GM12878 (cell line): Measurements from ENCODE around the gene CRYL1. TPM values are rescaled to one million over a fixed set of nuclear protein-coding genes. Genes with fewer than 3 reads are reported as not detected.

ENCODE experiments used
- BCL11A ChIP-seq: IDR thresholded peaks from 2 replicates; pipeline ENCODE4 v1.6.1; 2011; ENCODE audit warnings: low read depth, low read length
- BHLHE40 ChIP-seq, 2 experiments: fragments of 450-650 bp in 1 of 2; IDR thresholded peaks; 2 replicates each; pipeline ENCODE4 v1.6.1; 2011 to 2017; ENCODE audit warnings: low read depth in 2 of 2, borderline replicate concordance in 1 of 2, improper control_type of control experiment in 1 of 2, low read length in 1 of 2, mild to moderate bottlenecking in 1 of 2
- CBFB ChIP-seq: IDR thresholded peaks from 2 replicates; pipeline ENCODE4 v1.6.1; 2016; ENCODE audit warnings: antibody characterized with exemption, low read depth
- CHD2 ChIP-seq: IDR thresholded peaks from 2 replicates; pipeline ENCODE4 v1.6.1; 2011; ENCODE audit warnings: low read depth, low read length, improper control_type of control experiment, borderline replicate concordance
- EP300 ChIP-seq, 2 experiments: fragments of 150-350 bp in 1 of 2; IDR thresholded peaks; 2 replicates each; pipeline ENCODE4 v1.6.1; 2011 to 2012; ENCODE audit warnings: low read depth in 2 of 2, low read length in 2 of 2, borderline replicate concordance in 1 of 2, improper control_type of control experiment in 1 of 2, inconsistent platforms in 1 of 2; ENCODE audit not compliant: control insufficient read depth in 1 of 2
- HDAC6 ChIP-seq: fragments of 200-600 bp; sonication (generic); IDR thresholded peaks from one replicate; pipeline ENCODE4 v1.8.0; 2017; ENCODE audit warnings: antibody characterized with exemption; ENCODE audit not compliant: unreplicated experiment
- HDGF ChIP-seq: fragments of 450-650 bp; IDR thresholded peaks from 2 replicates; pipeline ENCODE4 v1.6.1; 2016; ENCODE audit warnings: antibody characterized with exemption
- IKZF2 ChIP-seq, 2 experiments: fragments of 450-650 bp; IDR thresholded peaks; 2 replicates each; pipeline ENCODE4 v1.6.1; 2017; ENCODE audit warnings: mild to moderate bottlenecking in 2 of 2, moderate library complexity in 2 of 2
- MTA3 ChIP-seq: IDR thresholded peaks from 2 replicates; pipeline ENCODE4 v1.6.1; 2012; ENCODE audit warnings: low read length, inconsistent platforms, borderline replicate concordance
- MXI1 ChIP-seq: fragments of 150-350 bp; IDR thresholded peaks from 2 replicates; pipeline ENCODE4 v1.6.1; 2011; ENCODE audit warnings: low read depth, mild to moderate bottlenecking, inconsistent platforms, low read length, improper control_type of control experiment
- NFIC ChIP-seq: IDR thresholded peaks from 2 replicates; pipeline ENCODE4 v1.6.1; 2012; ENCODE audit warnings: low read depth, mild to moderate bottlenecking, inconsistent platforms, low read length, moderate library complexity
- NR2C1 ChIP-seq: fragments of 450-650 bp; IDR thresholded peaks from 2 replicates; pipeline ENCODE4 v1.6.1; 2017; ENCODE audit warnings: antibody characterized with exemption, mild to moderate bottlenecking, moderate library complexity
- NR2C2 ChIP-seq: IDR thresholded peaks from 2 replicates; pipeline ENCODE4 v1.6.1; 2011; ENCODE audit warnings: borderline replicate concordance, low read depth; ENCODE audit not compliant: control insufficient read depth, insufficient read length
- NRF1 ChIP-seq: conservative IDR thresholded peaks from 2 replicates; pipeline ENCODE4 v1.6.1; 2011; ENCODE audit warnings: mild to moderate bottlenecking, low read depth, low read length, improper control_type of control experiment
- POU2F2 ChIP-seq: IDR thresholded peaks from 3 replicates; pipeline ENCODE4 v1.6.1; 2011; ENCODE audit warnings: low read depth, mild to moderate bottlenecking, low read length, borderline replicate concordance
- RB1 ChIP-seq: fragments of 450-650 bp; formaldehyde crosslinking; IDR thresholded peaks from 2 replicates; pipeline ENCODE4 v1.6.1; 2017; ENCODE audit warnings: mild to moderate bottlenecking, borderline replicate concordance
- SIX5 ChIP-seq: IDR thresholded peaks from 2 replicates; pipeline ENCODE4 v1.6.1; 2011; ENCODE audit warnings: mild to moderate bottlenecking, low read depth, low read length, moderate library complexity; ENCODE audit not compliant: severe bottlenecking
- SPI1 ChIP-seq: IDR thresholded peaks from 2 replicates; pipeline ENCODE4 v1.6.1; 2011; ENCODE audit warnings: low read depth, mild to moderate bottlenecking, low read length, moderate library complexity, borderline replicate concordance; ENCODE audit not compliant: insufficient read depth
- SUZ12 ChIP-seq: fragments of 200-600 bp; sonication (generic); IDR thresholded peaks from one replicate; pipeline ENCODE4 v1.6.1; 2018; ENCODE audit warnings: antibody characterized with exemption, mild to moderate bottlenecking; ENCODE audit not compliant: unreplicated experiment
- TCF12 ChIP-seq: IDR thresholded peaks from 2 replicates; pipeline ENCODE4 v1.6.1; 2011; ENCODE audit warnings: low read depth, mild to moderate bottlenecking, low read length
- YY1 ChIP-seq: IDR thresholded peaks from 2 replicates; pipeline ENCODE4 v1.6.1; 2011; ENCODE audit warnings: low read depth, mild to moderate bottlenecking, low read length
- ZZZ3 ChIP-seq: IDR thresholded peaks from 2 replicates; pipeline ENCODE4 v1.6.1; 2011; ENCODE audit warnings: low read depth; ENCODE audit not compliant: control insufficient read depth, insufficient read length
- polyA plus RNA-seq, 11 experiments: library from polyadenylated mRNA; depleted of rRNA in 4 of 11; unstranded in 6 of 11; stranded (reverse) in 5 of 11; fragments of >200 nt; fragmentation: Nextera tagmentation in 4 of 11; fragmentation: Illumina TruSeq in 1 of 11; extraction: Ambion mirVana in 4 of 11; extraction: Trizol in 1 of 11; gene quantifications; 1 replicate in 1 of 11; 2 replicates in 10 of 11; pipeline versions ENCODE4 v1.2.1 to v1.2.3, GENCODE V29; 2011 to 2016; ENCODE audit warnings: inconsistent platforms in 2 of 11, missing spikeins in 2 of 11, low read depth in 1 of 11
- total RNA-seq, 4 experiments: library from RNA; depleted of rRNA in 3 of 4; stranded (reverse); fragments of >200 nt in 3 of 4; fragmentation: Illumina TruSeq in 1 of 4; extraction: Trizol in 1 of 4; gene quantifications; 2 replicates each; pipeline versions ENCODE4 v1.2.1 to v1.2.3, GENCODE V29; 2013 to 2021
- TF ChIP-seq, protein P1 (sequence below): IDR thresholded peaks from 2 replicates; pipeline ENCODE4 v1.6.1; 2012; ENCODE audit warnings: low read depth, low read length, improper control_type of control experiment
- TF ChIP-seq, protein P2 (sequence below): fragments of 450-650 bp; conservative IDR thresholded peaks from 2 replicates; pipeline ENCODE4 v1.6.1; 2017; ENCODE audit warnings: mild to moderate bottlenecking, moderate library complexity
- TF ChIP-seq, protein P3 (sequence below): fragments of 450-650 bp; formaldehyde crosslinking; IDR thresholded peaks from 2 replicates; pipeline ENCODE4 v1.4.0; 2022; ENCODE audit warnings: mild to moderate bottlenecking, moderate library complexity

The CRYL1 gene
- total and polyA plus RNA-seq, 10 of the 15 experiments (the other 5 are each of a cell fraction or from before 2014, with no cell fraction given), result 5.5 to 36.7 (median 12.2) TPM

DNA sequence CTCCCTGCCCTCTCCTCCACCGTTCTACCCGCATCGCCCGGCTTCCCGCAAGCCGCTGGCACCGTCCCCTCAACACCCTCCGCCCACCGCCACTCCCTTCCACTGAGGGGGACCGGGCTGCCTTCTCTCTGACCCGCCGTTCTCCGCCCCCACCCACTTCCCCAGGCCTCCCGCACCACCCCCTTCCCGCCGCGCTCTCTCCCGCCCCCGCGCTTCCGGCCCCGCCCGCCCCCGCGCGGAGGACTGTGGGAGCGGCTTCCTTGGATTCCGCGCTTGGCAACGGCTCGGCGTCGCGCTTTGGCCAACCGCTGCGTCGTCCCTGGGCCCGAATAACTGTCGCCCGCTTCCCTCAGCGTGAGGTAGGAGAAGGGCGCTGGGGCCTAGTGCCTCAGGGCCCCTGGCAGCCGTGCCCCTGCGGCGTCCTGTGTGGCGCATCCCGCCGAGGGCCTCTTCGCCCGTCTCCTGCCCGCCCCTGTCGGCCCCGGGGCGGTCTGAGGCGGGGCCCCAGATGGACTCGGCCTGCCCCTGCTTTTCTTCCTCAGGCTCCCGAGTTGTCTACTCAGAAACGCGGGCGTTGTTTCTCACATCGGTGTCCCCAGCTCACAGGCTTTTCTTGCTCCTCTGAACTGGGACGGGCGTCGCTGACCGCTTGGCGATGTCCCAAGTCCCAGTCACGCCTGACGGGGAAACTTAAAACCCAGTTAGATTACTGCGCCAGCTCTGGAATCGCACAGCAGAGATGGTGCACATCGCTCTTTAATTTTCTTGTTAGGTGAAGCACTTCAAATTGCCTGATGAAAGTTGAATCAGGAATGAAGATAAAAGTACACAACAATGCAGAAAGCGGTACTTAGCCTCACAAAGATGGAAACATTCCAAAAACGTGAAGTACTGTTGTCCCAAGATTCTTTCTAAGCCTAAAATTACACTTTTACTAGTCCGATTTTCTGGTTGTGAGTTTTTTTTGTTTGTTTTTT lies 41.5 kb upstream of the CRYL1 start, which contains the start of gene IFT88 (continued):
- TF ChIP-seq SIX5 (no peak), IKZF2 (IDR thresholded peaks at IDR 0.05) (peak in 1 of 2 experiments; percentile 12; a peak in 2 of 4 replicates), CBFB (0 out of 2 replicates have a peak, but pooled peaks have one; percentile 46), ZZZ3 (no peak), BHLHE40 (IDR thresholded peaks at IDR 0.05; ENCODE audit: borderline replicate concordance in 1 of 2, low read depth in 2 of 2, low read length in 1 of 2) (peak; percentile 5 to 20; a peak in 1 of 4 replicates), YY1 (no peak), CHD2 (no peak), RB1 (no peak), SUZ12 (peak; percentile 33), EP300 (IDR thresholded peaks at IDR 0.05; ENCODE audit: borderline replicate concordance in 1 of 2, control insufficient read depth in 1 of 2, low read depth in 2 of 2, low read length in 2 of 2) (no peak), HDAC6 (no peak), SPI1 (no peak), POU2F2 (no peak), MXI1 (peak; percentile 73), NFIC (no peak), HDGF (peak; percentile 55; the same call in 1 of the 2 replicates), TCF12 (no peak), BCL11A (no peak), NR2C2 (no peak), NRF1 (no peak), MTA3 (0 out of 2 replicates have a peak, but pooled peaks have one; percentile 48), NR2C1 (no peak)
- TF ChIP-seq, protein P1, sequence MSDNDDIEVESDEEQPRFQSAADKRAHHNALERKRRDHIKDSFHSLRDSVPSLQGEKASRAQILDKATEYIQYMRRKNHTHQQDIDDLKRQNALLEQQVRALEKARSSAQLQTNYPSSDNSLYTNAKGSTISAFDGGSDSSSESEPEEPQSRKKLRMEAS, result no peak; the same call in 1 of the 2 replicates
- TF ChIP-seq, protein P2, sequence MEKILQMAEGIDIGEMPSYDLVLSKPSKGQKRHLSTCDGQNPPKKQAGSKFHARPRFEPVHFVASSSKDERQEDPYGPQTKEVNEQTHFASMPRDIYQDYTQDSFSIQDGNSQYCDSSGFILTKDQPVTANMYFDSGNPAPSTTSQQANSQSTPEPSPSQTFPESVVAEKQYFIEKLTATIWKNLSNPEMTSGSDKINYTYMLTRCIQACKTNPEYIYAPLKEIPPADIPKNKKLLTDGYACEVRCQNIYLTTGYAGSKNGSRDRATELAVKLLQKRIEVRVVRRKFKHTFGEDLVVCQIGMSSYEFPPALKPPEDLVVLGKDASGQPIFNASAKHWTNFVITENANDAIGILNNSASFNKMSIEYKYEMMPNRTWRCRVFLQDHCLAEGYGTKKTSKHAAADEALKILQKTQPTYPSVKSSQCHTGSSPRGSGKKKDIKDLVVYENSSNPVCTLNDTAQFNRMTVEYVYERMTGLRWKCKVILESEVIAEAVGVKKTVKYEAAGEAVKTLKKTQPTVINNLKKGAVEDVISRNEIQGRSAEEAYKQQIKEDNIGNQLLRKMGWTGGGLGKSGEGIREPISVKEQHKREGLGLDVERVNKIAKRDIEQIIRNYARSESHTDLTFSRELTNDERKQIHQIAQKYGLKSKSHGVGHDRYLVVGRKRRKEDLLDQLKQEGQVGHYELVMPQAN, result peak; percentile 96
- TF ChIP-seq, protein P3, sequence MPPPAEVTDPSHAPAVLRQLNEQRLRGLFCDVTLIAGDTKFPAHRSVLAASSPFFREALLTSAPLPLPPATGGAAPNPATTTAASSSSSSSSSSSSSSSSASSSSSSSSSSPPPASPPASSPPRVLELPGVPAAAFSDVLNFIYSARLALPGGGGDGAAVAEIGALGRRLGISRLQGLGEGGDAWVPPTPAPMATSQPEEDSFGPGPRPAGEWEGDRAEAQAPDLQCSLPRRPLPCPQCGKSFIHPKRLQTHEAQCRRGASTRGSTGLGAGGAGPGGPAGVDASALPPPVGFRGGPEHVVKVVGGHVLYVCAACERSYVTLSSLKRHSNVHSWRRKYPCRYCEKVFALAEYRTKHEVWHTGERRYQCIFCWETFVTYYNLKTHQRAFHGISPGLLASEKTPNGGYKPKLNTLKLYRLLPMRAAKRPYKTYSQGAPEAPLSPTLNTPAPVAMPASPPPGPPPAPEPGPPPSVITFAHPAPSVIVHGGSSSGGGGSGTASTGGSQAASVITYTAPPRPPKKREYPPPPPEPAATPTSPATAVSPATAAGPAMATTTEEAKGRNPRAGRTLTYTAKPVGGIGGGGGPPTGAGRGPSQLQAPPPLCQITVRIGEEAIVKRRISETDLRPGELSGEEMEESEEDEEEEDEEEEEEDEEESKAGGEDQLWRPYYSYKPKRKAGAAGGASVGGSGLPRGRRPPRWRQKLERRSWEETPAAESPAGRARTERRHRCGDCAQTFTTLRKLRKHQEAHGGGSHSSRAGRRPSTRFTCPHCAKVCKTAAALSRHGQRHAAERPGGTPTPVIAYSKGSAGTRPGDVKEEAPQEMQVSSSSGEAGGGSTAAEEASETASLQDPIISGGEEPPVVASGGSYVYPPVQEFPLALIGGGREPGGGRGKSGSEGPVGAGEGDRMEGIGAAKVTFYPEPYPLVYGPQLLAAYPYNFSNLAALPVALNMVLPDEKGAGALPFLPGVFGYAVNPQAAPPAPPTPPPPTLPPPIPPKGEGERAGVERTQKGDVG, result no peak
